ENCODE measurements around the gene PARD3B. TPM values are rescaled to one million over a fixed set of nuclear protein-coding genes. Genes with fewer than 3 reads are reported as not detected.

The PARD3B gene
- total and polyA plus RNA-seq, 2 of the 13 experiments (the other 11 are each of a cell fraction or from before 2014, with no cell fraction given): 0.71 to 2.3 TPM

DNA sequence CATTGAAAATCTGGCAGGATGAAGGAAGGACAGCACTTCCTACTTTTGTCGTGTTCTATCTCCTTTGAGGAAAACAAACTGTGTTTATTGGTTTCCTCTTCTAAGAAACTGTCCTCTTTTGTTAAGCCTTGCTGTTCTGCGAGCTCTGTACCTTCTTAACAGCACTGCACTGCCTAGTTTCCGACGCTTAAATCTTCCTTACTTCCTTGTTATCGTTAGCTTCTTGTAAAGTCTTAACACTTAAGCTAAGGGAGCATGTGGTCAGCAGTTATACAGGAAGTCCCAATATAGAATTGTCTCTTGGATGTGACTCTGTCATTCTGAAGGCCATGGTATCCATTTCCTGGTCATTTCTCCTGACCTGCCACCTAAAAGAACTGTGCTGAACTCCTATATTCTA lies 584.3 kb downstream of the PARD3B start (continued):
- TF ChIP-seq ZNF674 (CRISPR knock-in tag; IDR thresholded peaks at IDR 0.05; ENCODE audit: low read depth) (no peak), CBX1 (IDR thresholded peaks at IDR 0.05; ENCODE audit: low read depth) (no peak), ZNF589 (CRISPR knock-in tag; conservative IDR thresholded peaks at IDR 0.05) (no peak)
- TF ChIP-seq, protein P1, sequence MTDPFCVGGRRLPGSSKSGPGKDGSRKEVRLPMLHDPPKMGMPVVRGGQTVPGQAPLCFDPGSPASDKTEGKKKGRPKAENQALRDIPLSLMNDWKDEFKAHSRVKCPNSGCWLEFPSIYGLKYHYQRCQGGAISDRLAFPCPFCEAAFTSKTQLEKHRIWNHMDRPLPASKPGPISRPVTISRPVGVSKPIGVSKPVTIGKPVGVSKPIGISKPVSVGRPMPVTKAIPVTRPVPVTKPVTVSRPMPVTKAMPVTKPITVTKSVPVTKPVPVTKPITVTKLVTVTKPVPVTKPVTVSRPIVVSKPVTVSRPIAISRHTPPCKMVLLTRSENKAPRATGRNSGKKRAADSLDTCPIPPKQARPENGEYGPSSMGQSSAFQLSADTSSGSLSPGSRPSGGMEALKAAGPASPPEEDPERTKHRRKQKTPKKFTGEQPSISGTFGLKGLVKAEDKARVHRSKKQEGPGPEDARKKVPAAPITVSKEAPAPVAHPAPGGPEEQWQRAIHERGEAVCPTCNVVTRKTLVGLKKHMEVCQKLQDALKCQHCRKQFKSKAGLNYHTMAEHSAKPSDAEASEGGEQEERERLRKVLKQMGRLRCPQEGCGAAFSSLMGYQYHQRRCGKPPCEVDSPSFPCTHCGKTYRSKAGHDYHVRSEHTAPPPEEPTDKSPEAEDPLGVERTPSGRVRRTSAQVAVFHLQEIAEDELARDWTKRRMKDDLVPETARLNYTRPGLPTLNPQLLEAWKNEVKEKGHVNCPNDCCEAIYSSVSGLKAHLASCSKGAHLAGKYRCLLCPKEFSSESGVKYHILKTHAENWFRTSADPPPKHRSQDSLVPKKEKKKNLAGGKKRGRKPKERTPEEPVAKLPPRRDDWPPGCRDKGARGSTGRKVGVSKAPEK (CRISPR knock-in tag; IDR thresholded peaks at IDR 0.05; ENCODE audit: borderline replicate concordance): no peak

DNA sequence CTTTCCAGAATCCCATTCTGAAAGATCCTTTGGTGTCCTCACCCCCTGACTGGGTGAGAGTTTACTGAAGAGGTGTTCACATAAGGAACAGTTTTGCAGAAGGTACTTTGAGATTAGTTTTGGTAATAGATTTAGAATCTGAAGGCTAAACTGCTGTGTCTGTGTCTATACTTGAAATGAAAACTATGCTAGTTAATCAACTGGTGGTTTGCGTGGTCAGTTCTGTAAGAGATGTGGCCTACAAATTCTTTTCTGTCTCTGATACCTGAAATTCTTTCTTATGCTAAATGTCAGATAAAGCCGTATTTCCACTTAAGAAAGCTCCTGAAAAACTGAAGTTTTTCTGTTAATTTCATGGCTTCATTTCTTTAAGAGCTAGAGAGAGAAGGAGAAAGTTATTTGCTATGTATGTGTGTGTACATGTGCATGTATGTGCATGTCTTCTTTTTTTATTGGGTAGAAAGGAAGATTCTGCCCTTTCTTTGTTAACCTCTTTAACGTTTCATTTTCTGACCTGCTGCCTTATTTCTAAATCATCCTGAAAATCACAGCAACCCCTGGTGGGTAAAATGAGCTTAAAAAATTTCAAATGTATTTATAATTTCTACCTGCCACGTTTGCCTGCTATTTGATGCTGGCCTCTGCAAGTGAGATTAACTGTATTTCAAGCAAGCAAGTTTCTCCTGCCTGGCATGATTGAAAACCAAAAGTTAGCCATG lies 585.0 kb downstream of the PARD3B start:
- Histone ChIP-seq H3K9me3 (ENCODE audit: low read length) (peaks cover 29% of the 10 kb centered on the region; the same call in 1 of the 2 replicates), H3K4me2 (ENCODE audit: low read depth, low read length) (no peak overlapping the region), H3K4me3 (replicated peaks in 1 of 3; ENCODE audit: insufficient read depth in 1 of 3, low read depth in 2 of 3, low read length in 3 of 3) (no peak overlapping the region), H4K20me1 (ENCODE audit: insufficient read depth, low read length) (no peaks in the 10 kb centered on the region), H3K79me2 (ENCODE audit: insufficient read depth, low read length) (no peaks in the 10 kb centered on the region), H3K4me1 (ENCODE audit: insufficient read depth, low read length) (no peaks in the 10 kb centered on the region), H3K36me3 (replicated peaks in 1 of 2; ENCODE audit: control insufficient read depth in 1 of 2, insufficient read depth in 2 of 2, low read length in 2 of 2) (no peaks in the 10 kb centered on the region), H3K9ac (ENCODE audit: insufficient read depth, low read depth, low read length) (no peak overlapping the region), H3K27me3 (ENCODE audit: control insufficient read depth in 1 of 2, insufficient read depth in 2 of 2, low read length in 2 of 2) (no peaks in the 10 kb centered on the region), H3K27ac (ENCODE audit: extremely low read length, insufficient read depth, low read length) (no peak overlapping the region), H2AFZ (ENCODE audit: low read length) (no peak overlapping the region)
- in situ Hi-C loops (cut with HindIII; ENCODE audit: extremely low pct_ligation_motif_present, low pct_unique_long_range_greater_than_20kb): no loop called here
- ATAC-seq (no peak), DNase-seq (ENCODE audit: low spot score) (no peak), FAIRE-seq (no peak)
- TF ChIP-seq, protein P2, sequence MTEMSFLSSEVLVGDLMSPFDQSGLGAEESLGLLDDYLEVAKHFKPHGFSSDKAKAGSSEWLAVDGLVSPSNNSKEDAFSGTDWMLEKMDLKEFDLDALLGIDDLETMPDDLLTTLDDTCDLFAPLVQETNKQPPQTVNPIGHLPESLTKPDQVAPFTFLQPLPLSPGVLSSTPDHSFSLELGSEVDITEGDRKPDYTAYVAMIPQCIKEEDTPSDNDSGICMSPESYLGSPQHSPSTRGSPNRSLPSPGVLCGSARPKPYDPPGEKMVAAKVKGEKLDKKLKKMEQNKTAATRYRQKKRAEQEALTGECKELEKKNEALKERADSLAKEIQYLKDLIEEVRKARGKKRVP (CRISPR knock-in tag; IDR thresholded peaks at IDR 0.05): no peak
- TF ChIP-seq MED13 (CRISPR knock-in tag; IDR thresholded peaks at IDR 0.05) (no peak), ZNF264 (CRISPR knock-in tag; IDR thresholded peaks at IDR 0.05) (no peak)
- TF ChIP-seq, protein P3, sequence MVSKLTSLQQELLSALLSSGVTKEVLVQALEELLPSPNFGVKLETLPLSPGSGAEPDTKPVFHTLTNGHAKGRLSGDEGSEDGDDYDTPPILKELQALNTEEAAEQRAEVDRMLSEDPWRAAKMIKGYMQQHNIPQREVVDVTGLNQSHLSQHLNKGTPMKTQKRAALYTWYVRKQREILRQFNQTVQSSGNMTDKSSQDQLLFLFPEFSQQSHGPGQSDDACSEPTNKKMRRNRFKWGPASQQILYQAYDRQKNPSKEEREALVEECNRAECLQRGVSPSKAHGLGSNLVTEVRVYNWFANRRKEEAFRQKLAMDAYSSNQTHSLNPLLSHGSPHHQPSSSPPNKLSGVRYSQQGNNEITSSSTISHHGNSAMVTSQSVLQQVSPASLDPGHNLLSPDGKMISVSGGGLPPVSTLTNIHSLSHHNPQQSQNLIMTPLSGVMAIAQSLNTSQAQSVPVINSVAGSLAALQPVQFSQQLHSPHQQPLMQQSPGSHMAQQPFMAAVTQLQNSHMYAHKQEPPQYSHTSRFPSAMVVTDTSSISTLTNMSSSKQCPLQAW (CRISPR knock-in tag; IDR thresholded peaks at IDR 0.05): no peak
- TF ChIP-seq, protein P4, sequence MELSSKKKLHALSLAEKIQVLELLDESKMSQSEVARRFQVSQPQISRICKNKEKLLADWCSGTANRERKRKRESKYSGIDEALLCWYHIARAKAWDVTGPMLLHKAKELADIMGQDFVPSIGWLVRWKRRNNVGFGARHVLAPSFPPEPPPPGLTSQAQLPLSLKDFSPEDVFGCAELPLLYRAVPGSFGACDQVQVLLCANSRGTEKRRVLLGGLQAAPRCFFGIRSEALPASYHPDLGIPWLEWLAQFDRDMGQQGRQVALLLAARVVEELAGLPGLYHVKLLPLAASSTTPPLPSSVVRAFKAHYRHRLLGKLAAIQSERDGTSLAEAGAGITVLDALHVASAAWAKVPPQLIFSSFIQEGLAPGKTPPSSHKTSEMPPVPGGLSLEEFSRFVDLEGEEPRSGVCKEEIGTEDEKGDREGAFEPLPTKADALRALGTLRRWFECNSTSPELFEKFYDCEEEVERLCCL (CRISPR knock-in tag; IDR thresholded peaks at IDR 0.05; ENCODE audit: borderline replicate concordance): no peak
- CTCF ChIA-PET (ENCODE audit: low intra/inter-chr PET ratio, low total read pairs): no interaction called here
- POLR2A ChIA-PET: no interaction called here
- no TSS peak for BruUV-seq (replicated peaks)
- intact Hi-C loops (cut with micrococcal nuclease; ENCODE audit: unreplicated experiment): no loop called here
- 53% methylated on average over 4 of the region's 4 CpGs for WGBS (ENCODE audit: low lambda C conversion rate)

Measured in HepG2 (cell line).